ENCODE data around the gene NF1.
"Not testable (repeated sequence)": the region's sequence is repeated elsewhere in the genome, so short reads cannot be mapped to it uniquely, and the experiment has no call there.

NF1 gene

GRCh38 chr17:31308372-31309334, 213.9 kb downstream of the NF1 start:
- DNase-seq, result no peak

DNA sequence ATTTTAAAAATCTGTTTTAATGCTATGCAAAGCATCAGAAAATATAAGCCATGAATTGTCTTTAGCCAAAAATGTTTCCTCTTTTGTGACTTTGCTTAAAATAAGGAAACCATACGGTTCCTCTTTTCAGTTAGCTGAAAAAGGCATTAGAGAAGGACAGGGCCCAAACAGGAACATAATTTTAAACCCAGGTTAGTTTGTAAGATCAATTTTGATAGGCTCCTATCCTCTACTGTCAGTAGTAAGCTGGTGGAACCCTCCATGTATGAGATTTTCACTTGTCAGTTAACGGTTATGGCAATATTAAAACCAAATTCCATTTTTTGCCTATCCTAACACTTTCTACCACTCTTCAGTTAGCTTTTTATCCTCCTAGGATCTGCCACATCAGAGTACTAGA, 214.8 kb downstream of the NF1 start:
- no peak for DNase-seq

DNA sequence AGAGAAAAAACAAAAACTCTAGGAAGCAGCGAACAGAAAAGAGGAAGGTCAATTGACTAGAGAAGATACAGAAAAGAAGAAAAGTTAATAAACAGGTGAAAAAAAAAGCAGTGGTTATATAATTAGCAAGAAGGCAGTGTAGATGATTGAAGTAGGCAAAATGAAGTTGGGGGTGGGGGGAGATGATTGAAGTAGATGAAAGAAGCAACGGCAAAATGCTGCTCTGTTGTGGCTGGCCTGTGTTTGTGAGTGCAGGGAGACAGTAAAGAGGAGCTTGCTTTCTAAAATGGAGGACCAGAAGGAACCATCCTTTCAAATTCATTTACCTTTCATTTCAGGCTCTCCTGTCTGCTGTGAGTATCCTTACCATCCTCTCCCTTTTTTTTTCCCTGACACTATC, 215.5 kb downstream of the NF1 start:
- no peak for DNase-seq

DNA sequence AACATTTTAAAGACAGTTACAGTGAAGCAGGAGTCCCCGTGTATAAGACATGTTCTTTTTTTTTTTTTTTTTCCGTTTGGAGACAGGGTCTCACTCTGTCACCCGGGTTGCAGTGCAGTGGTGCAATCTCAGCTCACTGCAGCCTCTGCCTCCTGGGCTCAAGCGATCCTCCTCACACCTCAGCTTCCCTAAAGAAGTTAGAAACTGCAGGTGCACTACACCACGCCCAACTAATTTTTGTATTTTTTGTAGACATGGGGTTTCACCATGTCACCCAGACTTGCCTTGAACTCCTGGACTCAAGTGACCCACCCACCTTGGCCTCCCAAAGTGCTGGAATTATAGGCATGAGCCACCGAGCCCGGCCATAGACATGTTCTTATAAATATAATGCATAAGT, 216.1 kb downstream of the NF1 start:
- no peak for DNase-seq

- DNase-seq, result no peak
Measured at GRCh38 chr17:31311526-31311925, 216.7 kb downstream of the NF1 start.

GRCh38 chr17:31312223-31312622, 217.4 kb downstream of the NF1 start:
- DNase-seq, result not testable (repeated sequence)

DNA sequence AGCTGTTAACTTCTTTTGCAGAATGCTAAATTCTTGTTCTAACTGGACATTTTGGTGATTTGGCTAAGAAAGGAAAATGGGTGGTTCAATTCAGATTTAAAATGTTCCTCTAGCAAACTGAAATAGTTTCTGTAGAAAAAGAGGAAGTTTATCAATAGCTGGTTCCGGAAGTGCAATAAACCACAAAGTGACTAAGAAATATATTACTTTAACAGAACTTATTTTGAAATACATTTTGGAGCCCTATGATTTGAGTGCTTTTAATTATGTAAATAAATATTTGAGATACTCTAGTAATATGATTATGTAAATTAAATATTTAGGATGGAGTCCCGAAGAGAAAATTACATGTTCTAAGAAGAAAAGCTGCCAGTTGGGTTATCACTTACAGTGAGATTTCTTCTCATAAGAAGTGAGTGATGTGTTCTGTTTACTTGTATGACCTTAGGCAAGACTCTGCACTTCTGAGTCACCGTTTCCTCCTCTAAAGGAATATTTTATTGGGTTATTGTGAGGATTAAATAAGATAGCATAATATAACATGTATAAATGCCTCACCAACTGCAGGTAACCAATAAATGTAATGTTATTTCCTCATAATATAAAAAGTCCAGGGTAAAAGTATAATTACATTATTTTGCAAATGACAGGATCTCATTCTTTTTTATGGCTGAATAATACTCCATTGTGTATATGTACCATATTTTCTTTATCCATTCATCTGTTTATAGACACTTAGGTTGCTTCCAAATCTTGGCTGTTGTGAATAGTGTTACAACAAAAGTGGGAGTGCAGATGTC, 219.4 kb downstream of the NF1 start, which contains the start of gene EVI2B:
Gene EVI2B, minus strand, starts transcription at position 73 of the 800 bp plus-strand sequence. CDS start 8,445 bp downstream, outside the sequence.
- DNase-seq, result no peak

- DNase-seq, result no peak
Measured at GRCh38 chr17:31314782-31315100, 220.0 kb downstream of the NF1 start.

DNA sequence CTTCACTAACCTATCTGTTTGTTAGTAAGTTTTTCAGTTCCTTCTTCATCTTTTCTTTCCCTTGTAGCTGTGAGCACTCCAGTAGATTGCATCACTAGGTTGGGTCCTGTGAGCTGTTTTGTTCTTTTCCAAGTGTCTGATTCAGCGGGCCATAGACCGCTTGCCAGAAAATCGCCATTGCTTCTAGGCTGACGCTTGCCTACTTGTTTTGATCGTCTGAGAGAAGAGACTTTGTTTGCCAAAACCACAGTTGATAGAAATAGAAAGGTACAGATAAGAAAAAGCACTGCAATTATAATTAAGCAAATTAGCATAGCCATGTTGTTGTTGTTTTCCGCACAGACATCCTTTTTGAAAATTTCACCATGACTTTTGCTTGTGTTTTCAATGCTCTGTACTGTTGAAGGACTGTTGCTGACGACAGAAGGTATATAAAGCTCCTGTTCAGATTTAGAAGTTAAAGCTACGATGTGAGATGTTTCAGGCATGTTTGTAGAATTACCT, 223.6 kb downstream of the NF1 start:
- DNase-seq, result no peak

- DNase-seq, result no peak
Measured at GRCh38 chr17:31318851-31319661, 224.3 kb downstream of the NF1 start.

GRCh38 chr17:31320241-31320640, 225.5 kb downstream of the NF1 start:
- DNase-seq, result no peak

- DNase-seq, result no peak
Measured at GRCh38 chr17:31320791-31321190, 226.0 kb downstream of the NF1 start.

DNA sequence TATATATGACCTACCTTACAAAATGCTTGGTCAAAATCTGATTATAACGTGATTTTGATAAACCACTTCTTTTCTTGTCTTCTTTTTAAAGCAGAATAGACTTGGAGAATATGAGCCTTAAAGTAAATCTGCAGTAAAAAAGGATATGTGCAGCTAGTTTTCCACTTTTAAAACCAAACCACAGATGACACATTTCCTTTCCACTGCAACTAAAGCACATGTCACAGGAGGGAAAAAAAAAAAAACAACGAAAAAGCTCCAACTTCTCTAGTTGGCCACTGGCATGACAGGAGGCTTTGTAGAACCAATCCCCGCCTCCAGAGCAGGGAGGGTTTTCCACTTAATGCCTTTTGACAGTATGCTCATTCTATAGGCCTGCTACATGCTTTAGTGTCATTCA, 226.7 kb downstream of the NF1 start, which contains the start of gene EVI2A:
Gene EVI2A, minus strand, starts transcription at position 142 of the 400 bp plus-strand sequence. CDS start 2,609 bp downstream, outside the sequence.
- no peak for DNase-seq

- DNase-seq, result no peak
Measured at GRCh38 chr17:31321966-31322365, 227.2 kb downstream of the NF1 start.

DNA sequence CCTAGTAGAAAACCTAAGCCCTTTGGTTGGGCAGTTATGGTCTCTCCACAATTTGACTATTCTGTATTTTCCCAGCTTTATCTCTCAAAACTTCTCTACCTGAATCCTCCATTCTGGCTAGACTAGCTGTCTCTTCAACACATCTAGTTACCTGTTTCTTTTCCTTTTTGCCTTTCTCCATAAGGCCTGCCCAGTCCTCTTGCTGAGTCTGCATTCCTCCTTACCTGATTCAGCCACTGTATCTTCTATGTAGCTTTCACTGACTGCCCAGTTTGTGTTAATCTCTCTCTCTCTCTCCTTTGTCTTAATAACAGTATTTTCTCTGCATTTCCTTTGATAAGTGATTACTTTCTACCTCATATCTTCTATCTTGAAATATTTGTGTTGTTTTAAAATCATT, 228.8 kb downstream of the NF1 start:
- no peak for DNase-seq

DNA sequence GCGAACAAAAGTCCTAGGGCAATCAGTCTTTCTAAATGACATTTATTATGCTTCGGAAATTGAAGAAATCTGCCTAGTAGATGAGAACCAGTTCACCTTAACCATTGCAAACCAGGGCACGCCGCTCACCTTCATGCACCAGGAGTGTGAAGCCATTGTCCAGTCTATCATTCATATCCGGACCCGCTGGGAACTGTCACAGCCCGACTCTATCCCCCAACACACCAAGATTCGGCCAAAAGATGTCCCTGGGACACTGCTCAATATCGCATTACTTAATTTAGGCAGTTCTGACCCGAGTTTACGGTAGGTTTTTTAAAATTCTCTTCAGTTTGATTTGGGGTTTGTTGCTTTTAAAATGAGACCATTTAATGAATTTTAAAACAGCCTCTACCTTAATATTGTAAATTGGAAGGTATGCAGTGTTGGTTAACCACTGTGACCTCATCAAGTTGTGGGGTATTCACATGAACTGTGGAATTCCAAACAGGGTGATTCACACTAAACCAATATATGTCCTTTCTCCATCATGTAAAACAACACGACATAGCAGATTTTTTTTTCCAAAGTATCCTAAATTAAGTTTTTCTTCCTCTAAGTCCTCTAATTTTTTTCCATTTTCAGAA, 232.9 kb downstream of the NF1 start:
- DNase-seq, result no peak

GRCh38 chr17:31328160-31328535, 233.4 kb downstream of the NF1 start:
- DNase-seq, result no peak

- DNase-seq, result no peak
Measured at GRCh38 chr17:31329221-31329620, 234.4 kb downstream of the NF1 start.

GRCh38 chr17:31339906-31340661, 245.3 kb downstream of the NF1 start:
- DNase-seq, result no peak

DNA sequence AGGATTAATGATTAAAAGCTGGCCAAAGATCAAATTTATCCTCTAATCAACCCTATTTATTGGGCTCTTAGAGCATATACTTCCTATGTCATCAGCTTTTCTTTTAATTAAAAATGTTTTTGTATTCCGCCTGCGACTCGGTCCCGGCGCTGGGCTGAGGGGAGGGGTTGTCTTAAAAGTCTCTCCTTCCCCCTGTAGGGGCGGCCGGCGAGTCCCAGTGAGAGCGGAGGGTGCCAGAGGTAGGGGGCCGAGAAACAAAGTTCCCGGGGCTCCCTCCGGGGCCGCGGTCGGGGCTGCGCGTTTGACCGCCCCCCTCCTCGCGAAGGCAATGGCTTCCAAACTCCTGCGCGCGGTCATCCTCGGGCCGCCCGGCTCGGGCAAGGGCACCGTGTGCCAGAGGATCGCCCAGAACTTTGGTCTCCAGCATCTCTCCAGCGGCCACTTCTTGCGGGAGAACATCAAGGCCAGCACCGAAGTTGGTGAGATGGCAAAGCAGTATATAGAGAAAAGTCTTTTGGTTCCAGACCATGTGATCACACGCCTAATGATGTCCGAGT, 250.5 kb downstream of the NF1 start:
- DNase-seq, result not testable (repeated sequence)

DNA sequence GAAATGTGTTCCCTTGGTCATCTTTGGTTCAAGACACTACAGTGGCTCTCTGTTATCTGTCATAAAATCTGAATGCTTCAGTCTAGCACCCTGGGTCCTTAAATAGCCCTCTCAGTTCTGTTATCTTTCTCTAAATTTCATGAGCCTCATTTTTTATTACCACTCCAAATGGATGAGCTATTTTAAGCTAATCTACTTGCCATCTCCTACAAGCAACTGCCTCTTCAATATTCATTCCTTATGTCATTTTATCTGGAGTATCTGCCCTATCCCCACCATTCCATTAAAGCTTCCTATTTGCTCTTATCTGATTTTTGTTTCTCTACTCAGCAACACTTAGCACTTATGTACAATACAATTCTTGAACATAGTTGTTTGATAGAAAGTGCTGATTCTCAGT, 254.7 kb downstream of the NF1 start:
- DNase-seq, result no peak

Data from activated gamma-delta T cell (primary cell).